ENCODE results near the gene RUNX2.

DNA sequence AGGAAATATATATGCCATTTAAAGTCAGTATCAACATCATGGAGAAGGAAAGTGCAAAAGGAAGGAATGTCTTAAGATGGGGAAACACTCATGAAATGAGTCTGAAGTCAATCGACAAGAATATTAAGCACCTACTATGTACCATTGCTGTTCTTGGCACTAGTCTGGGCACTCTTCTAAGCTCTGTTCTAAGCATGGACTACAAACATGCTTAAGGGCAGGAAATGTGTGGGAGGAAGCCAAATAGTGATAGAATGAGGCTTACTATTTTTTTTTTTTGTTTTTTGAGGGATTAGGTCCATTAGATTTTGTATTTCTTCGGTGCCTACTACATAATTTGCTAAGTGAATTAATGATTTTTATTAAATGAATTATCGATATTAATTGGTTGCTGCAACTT, 133.4 kb downstream of the RUNX2 start:
- TF ChIP-seq GATA2 (IDR thresholded peaks at IDR 0.05; ENCODE audit: low read depth, low read length) (no peak), GATA3 (IDR thresholded peaks at IDR 0.05; ENCODE audit: low read depth, low read length) (no peak)

Data from SH-SY5Y (cell line).